ENCODE measurements around the gene CCL11. TPM values are rescaled to one million over a fixed set of nuclear protein-coding genes. Genes with fewer than 3 reads are reported as not detected.

Gene CCL11
- polyA plus RNA-seq, 1 of the 3 experiments (the other 2 are of a cell fraction) = not detected

- TF ChIP-seq MEF2A (IDR thresholded peaks at IDR 0.05; ENCODE audit: borderline replicate concordance, low read depth) (no peak), GATA2 (CRISPR knock-in tag; IDR thresholded peaks at IDR 0.05) (no peak), FOXM1 (IDR thresholded peaks at IDR 0.05; ENCODE audit: low read depth) (no peak), PBX3 (IDR thresholded peaks at IDR 0.05) (peak; percentile 54; the same call in 1 of the 2 replicates), YY1 (IDR thresholded peaks at IDR 0.05; ENCODE audit: low read depth) (no peak), SMC3 (IDR thresholded peaks at IDR 0.05; ENCODE audit: low read depth, low read length) (no peak), CHD2 (IDR thresholded peaks at IDR 0.05; ENCODE audit: low read length, partially characterized antibody) (no peak), JUND (IDR thresholded peaks at IDR 0.05) (0 out of 2 replicates have a peak, but pooled peaks have one; percentile 19)
- Histone ChIP-seq H3F3A (replicated peaks; ENCODE audit: insufficient read depth) (peaks cover 20% of the 10 kb centered on the region), H2AFZ (ENCODE audit: low read depth) (no peak overlapping the region), H3K9ac (no peak overlapping the region), H3K4me3 (ENCODE audit: low read depth in 2 of 2, low read length in 1 of 2) (no peak overlapping the region), H3K9me3 (no peaks in the 10 kb centered on the region), H3K27me3 (ENCODE audit: insufficient read depth) (no peaks in the 10 kb centered on the region), H4K20me1 (ENCODE audit: insufficient read depth) (no peaks in the 10 kb centered on the region), H3K4me1 (ENCODE audit: control insufficient read depth in 1 of 2, insufficient read depth in 2 of 2, low read depth in 1 of 2, low read length in 1 of 2) (peaks cover 12 to 17% of the 10 kb centered on the region in 2 experiments), H3K79me2 (ENCODE audit: insufficient read depth) (no peaks in the 10 kb centered on the region), H3K4me2 (no peak overlapping the region), H3K36me3 (replicated peaks in 1 of 2; ENCODE audit: control insufficient read depth in 1 of 2, insufficient read depth in 2 of 2, low read length in 1 of 2) (no peaks in the 10 kb centered on the region), H3K27ac (ENCODE audit: low read depth in 2 of 2, low read length in 1 of 2) (peak overlapping the region in 1 of 2 experiments; percentile 16; a peak in 1 of 4 replicates), H3K9me2 (no peaks in the 10 kb centered on the region)
- POLR2A ChIA-PET = no interaction called here
- 67% methylated on average over 8 of the region's 8 CpGs for WGBS (ENCODE audit: low lambda C conversion rate)
- DNase-seq = no peak
- CTCF ChIA-PET = no interaction called here
Observed at GRCh38 chr17:34242587-34243363, 42.8 kb upstream of the CCL11 start.

DNA sequence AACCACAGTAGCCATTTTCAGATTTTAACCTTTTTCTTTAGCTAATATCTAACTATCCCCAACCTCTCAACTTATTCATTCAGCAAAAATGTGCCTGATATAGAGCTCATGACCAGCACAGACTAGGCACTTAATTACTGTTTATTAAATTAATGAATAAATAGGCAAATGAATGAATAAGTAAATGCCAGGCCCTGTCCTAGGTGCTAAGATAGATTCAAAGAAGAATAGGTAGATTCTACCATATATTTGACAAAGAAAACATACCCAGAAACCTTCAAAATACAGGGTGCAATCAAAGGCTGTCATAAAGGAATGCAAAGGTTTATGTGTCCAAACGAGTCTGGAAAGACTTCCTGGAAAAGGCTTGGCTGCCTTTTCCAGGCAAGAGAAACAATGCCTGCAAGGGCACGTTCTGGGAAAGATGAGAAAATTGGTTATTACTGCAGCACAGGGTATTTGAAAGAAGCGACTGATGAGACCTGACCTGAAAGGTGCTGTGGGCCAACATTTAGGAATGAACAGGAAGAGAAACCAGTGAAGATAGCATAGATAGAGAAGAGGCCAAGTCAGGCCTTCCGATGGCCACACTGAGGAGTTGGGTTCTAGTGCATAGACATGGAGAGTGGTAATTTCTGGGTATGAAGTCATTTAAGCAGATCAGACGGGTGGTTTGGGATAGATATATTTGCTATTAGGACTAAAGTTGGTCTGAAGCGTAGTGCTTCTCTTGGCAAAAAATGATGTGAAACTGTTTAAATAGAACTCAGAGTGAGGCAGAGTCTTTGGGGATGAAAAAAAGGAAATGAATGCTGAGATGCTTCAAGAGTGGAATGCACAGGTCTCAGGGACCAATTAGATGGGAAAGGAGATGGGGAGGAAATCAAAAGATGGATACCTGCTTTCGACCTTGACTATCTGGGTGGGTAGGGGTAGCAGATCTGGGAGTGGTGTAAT lies 41.9 kb upstream of the CCL11 start:
- Histone ChIP-seq H2AFZ (ENCODE audit: low read depth) (no peak overlapping the region), H3K36me3 (replicated peaks in 1 of 2; ENCODE audit: control insufficient read depth in 1 of 2, insufficient read depth in 2 of 2, low read length in 1 of 2) (no peaks in the 10 kb centered on the region), H3K9ac (no peak overlapping the region), H3K4me3 (ENCODE audit: low read depth in 2 of 2, low read length in 1 of 2) (no peak overlapping the region), H3K4me2 (no peak overlapping the region), H4K20me1 (ENCODE audit: insufficient read depth) (no peaks in the 10 kb centered on the region), H3F3A (replicated peaks; ENCODE audit: insufficient read depth) (peaks cover 13% of the 10 kb centered on the region), H3K4me1 (ENCODE audit: control insufficient read depth in 1 of 2, insufficient read depth in 2 of 2, low read depth in 1 of 2, low read length in 1 of 2) (peaks cover 9 to 16% of the 10 kb centered on the region in 2 experiments), H3K9me3 (no peaks in the 10 kb centered on the region), H3K27me3 (ENCODE audit: insufficient read depth) (no peaks in the 10 kb centered on the region), H3K27ac (ENCODE audit: low read depth in 2 of 2, low read length in 1 of 2) (no peak overlapping the region), H3K79me2 (ENCODE audit: insufficient read depth) (no peaks in the 10 kb centered on the region), H3K9me2 (no peaks in the 10 kb centered on the region)
- ChIA-PET CTCF (no interaction called here), POLR2A (no interaction called here)
- no peak for DNase-seq
- 79% methylated on average over 7 of the region's 7 CpGs for WGBS (ENCODE audit: low lambda C conversion rate)
- TF ChIP-seq, protein P1, sequence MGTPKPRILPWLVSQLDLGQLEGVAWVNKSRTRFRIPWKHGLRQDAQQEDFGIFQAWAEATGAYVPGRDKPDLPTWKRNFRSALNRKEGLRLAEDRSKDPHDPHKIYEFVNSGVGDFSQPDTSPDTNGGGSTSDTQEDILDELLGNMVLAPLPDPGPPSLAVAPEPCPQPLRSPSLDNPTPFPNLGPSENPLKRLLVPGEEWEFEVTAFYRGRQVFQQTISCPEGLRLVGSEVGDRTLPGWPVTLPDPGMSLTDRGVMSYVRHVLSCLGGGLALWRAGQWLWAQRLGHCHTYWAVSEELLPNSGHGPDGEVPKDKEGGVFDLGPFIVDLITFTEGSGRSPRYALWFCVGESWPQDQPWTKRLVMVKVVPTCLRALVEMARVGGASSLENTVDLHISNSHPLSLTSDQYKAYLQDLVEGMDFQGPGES (IDR thresholded peaks at IDR 0.05; ENCODE audit: low read depth, low read length) = no peak
- TF ChIP-seq NFIC (IDR thresholded peaks at IDR 0.05; ENCODE audit: borderline replicate concordance) = no peak
- TF ChIP-seq EZH2phosphoT487 (IDR thresholded peaks at IDR 0.05; ENCODE audit: borderline replicate concordance, low read depth) = no peak
- TF ChIP-seq REST (IDR thresholded peaks at IDR 0.05; ENCODE audit: low read depth, low read length) = 0 out of 2 replicates have a peak, but pooled peaks have one; percentile 34
- TF ChIP-seq, protein P2, sequence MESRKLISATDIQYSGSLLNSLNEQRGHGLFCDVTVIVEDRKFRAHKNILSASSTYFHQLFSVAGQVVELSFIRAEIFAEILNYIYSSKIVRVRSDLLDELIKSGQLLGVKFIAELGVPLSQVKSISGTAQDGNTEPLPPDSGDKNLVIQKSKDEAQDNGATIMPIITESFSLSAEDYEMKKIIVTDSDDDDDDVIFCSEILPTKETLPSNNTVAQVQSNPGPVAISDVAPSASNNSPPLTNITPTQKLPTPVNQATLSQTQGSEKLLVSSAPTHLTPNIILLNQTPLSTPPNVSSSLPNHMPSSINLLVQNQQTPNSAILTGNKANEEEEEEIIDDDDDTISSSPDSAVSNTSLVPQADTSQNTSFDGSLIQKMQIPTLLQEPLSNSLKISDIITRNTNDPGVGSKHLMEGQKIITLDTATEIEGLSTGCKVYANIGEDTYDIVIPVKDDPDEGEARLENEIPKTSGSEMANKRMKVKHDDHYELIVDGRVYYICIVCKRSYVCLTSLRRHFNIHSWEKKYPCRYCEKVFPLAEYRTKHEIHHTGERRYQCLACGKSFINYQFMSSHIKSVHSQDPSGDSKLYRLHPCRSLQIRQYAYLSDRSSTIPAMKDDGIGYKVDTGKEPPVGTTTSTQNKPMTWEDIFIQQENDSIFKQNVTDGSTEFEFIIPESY (IDR thresholded peaks at IDR 0.05; ENCODE audit: borderline replicate concordance, low read depth) = no peak

Measured in SK-N-SH (cell line).